ENCODE results near the gene MCM8. TPM values are rescaled to one million over a fixed set of nuclear protein-coding genes. Genes with fewer than 3 reads are reported as not detected.

Gene MCM8
- total and polyA plus RNA-seq, 2 experiments from 2014 or later: 1.5 to 6.7 TPM

DNA sequence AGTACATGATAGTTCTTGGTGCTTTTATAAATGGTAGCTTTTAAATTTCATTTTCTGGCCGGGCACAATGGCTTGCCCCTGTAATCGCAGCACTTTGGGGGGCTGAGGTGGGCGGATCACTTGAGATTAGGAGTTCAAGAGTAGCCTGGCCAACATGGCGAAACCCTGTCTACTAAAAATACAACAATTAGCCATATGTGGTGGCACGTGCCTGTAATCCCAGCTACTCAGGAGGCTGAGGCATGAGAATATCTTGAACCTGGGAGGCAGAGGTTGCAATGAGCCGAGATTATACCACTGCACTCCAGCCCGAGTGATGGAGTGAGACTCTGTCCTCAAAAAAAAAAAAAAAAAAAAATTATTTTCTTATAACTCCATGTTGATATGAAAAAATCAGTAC, 67.4 kb downstream of the MCM8 start:
- Histone ChIP-seq H3K4me2 (no peak overlapping the region), H3K27ac (no peak overlapping the region), H3K27me3 (no peaks in the 10 kb centered on the region), H2AFZ (no peak overlapping the region), H3K36me3 (replicated peaks; ENCODE audit: insufficient read depth, low read depth) (no peaks in the 10 kb centered on the region), H3K9me2 (replicated peaks; ENCODE audit: insufficient read depth) (no peaks in the 10 kb centered on the region), H3K4me1 (ENCODE audit: insufficient read depth) (no peaks in the 10 kb centered on the region), H3K9me3 (ENCODE audit: low read depth) (no peaks in the 10 kb centered on the region), H3K4me3 (no peak overlapping the region), H4K20me1 (ENCODE audit: insufficient read depth, poor library complexity, severe bottlenecking) (peaks cover 13% of the 10 kb centered on the region), H3K79me2 (peaks cover 95% of the 10 kb centered on the region)
- WGBS (ENCODE audit: low lambda C conversion rate, missing lambda C conversion rate): 96% methylated on average over 7 of the region's 7 CpGs
- TF ChIP-seq EZH2phosphoT487 (IDR thresholded peaks at IDR 0.05; ENCODE audit: low read depth, severe bottlenecking, unreplicated experiment) (no peak), CTCF (IDR thresholded peaks at IDR 0.05; ENCODE audit: poor library complexity) (no peak), EZH2 (IDR thresholded peaks at IDR 0.05; ENCODE audit: borderline replicate concordance) (no peak)
- DNase-seq (ENCODE audit: low spot score): no peak

GRCh38 chr20:6024768-6025167, 74.3 kb downstream of the MCM8 start:
- no peak overlapping the region for H3K4me3 ChIP-seq
- TF ChIP-seq EZH2phosphoT487 (IDR thresholded peaks at IDR 0.05; ENCODE audit: low read depth, severe bottlenecking, unreplicated experiment): no peak
- no peak for TF ChIP-seq EZH2 (IDR thresholded peaks at IDR 0.05; ENCODE audit: borderline replicate concordance)
- no peak for TF ChIP-seq CTCF (IDR thresholded peaks at IDR 0.05; ENCODE audit: poor library complexity)
- H3K9me3 ChIP-seq (ENCODE audit: low read depth): no peaks in the 10 kb centered on the region
- no peak overlapping the region for H2AFZ ChIP-seq
- no peaks in the 10 kb centered on the region for H3K4me1 ChIP-seq (ENCODE audit: insufficient read depth)
- no peaks in the 10 kb centered on the region for H3K9me2 ChIP-seq (replicated peaks; ENCODE audit: insufficient read depth)
- DNase-seq (ENCODE audit: low spot score): no peak
- H3K79me2 ChIP-seq: peaks cover 88% of the 10 kb centered on the region
- WGBS (ENCODE audit: low lambda C conversion rate, missing lambda C conversion rate): 56% methylated on average over 1 of the region's 1 CpG
- peaks cover 4% of the 10 kb centered on the region for H3K36me3 ChIP-seq (replicated peaks; ENCODE audit: insufficient read depth, low read depth)
- H3K27me3 ChIP-seq: no peaks in the 10 kb centered on the region
- H4K20me1 ChIP-seq (ENCODE audit: insufficient read depth, poor library complexity, severe bottlenecking): peaks cover 13% of the 10 kb centered on the region
- no peak overlapping the region for H3K27ac ChIP-seq
- no peak overlapping the region for H3K4me2 ChIP-seq

DNA sequence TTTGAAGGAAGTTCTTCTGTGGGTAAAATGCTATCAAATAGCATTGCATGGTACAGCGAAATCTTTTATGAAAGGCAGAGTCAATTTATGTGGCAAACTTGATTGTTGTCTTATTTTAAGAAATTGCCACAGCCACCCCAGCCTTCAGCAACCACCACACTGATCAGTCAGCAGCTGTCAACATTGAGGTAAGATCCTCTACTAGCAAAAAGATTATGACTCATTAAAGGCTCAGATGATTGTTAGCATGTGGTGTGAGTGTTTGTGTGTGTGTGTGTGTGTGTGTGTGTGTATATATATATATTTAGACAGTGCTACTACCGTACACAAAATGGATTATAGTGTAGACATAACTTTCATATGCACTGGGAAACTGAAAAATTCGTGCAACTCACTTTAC, 75.6 kb downstream of the MCM8 start:
- no peaks in the 10 kb centered on the region for H3K4me1 ChIP-seq (ENCODE audit: insufficient read depth)
- H3K27ac ChIP-seq: no peak overlapping the region
- H3K4me3 ChIP-seq: no peak overlapping the region
- 95% methylated on average over 3 of the region's 3 CpGs for WGBS (ENCODE audit: low lambda C conversion rate, missing lambda C conversion rate)
- peaks cover 11% of the 10 kb centered on the region for H4K20me1 ChIP-seq (ENCODE audit: insufficient read depth, poor library complexity, severe bottlenecking)
- no peaks in the 10 kb centered on the region for H3K9me3 ChIP-seq (ENCODE audit: low read depth)
- peaks cover 4% of the 10 kb centered on the region for H3K36me3 ChIP-seq (replicated peaks; ENCODE audit: insufficient read depth, low read depth)
- H3K79me2 ChIP-seq: peaks cover 77% of the 10 kb centered on the region
- no peak overlapping the region for H2AFZ ChIP-seq
- no peaks in the 10 kb centered on the region for H3K27me3 ChIP-seq
- no peak for DNase-seq (ENCODE audit: low spot score)
- TF ChIP-seq EZH2 (IDR thresholded peaks at IDR 0.05; ENCODE audit: borderline replicate concordance) (no peak), CTCF (IDR thresholded peaks at IDR 0.05; ENCODE audit: poor library complexity) (no peak), EZH2phosphoT487 (IDR thresholded peaks at IDR 0.05; ENCODE audit: low read depth, severe bottlenecking, unreplicated experiment) (no peak)
- H3K4me2 ChIP-seq: no peak overlapping the region
- no peaks in the 10 kb centered on the region for H3K9me2 ChIP-seq (replicated peaks; ENCODE audit: insufficient read depth)

DNA sequence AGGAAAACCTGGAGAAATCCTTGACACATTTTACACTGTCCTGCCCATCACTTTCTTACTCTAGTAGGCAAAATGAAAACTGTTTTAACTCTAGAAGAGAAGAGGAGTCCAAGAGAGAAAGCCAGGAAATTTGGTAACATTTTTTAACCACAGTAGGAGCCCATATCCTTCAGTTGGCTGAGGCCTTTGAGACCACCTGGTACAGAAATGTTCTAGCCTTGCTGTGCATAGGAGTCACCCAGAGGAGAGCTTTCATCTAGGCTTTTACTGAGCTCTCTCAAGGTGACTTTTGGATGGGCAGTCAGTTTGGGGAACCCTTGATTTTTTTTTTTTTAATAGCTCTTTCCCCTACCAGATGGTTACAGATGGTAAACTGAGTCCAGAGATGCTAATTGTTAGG, 78.4 kb downstream of the MCM8 start:
- H4K20me1 ChIP-seq (ENCODE audit: insufficient read depth, poor library complexity, severe bottlenecking): peaks cover 13% of the 10 kb centered on the region
- H3K4me3 ChIP-seq: no peak overlapping the region
- H3K9me3 ChIP-seq (ENCODE audit: low read depth): no peaks in the 10 kb centered on the region
- DNase-seq (ENCODE audit: low spot score): no peak
- TF ChIP-seq EZH2phosphoT487 (IDR thresholded peaks at IDR 0.05; ENCODE audit: low read depth, severe bottlenecking, unreplicated experiment): no peak
- no peak for TF ChIP-seq CTCF (IDR thresholded peaks at IDR 0.05; ENCODE audit: poor library complexity)
- no peak overlapping the region for H2AFZ ChIP-seq
- peaks cover 4% of the 10 kb centered on the region for H3K36me3 ChIP-seq (replicated peaks; ENCODE audit: insufficient read depth, low read depth)
- H3K79me2 ChIP-seq: peaks cover 62% of the 10 kb centered on the region
- H3K9me2 ChIP-seq (replicated peaks; ENCODE audit: insufficient read depth): no peaks in the 10 kb centered on the region
- H3K27me3 ChIP-seq: no peaks in the 10 kb centered on the region
- H3K4me1 ChIP-seq (ENCODE audit: insufficient read depth): peaks cover under 1% of the 10 kb centered on the region
- no peak overlapping the region for H3K4me2 ChIP-seq
- H3K27ac ChIP-seq: no peak overlapping the region

Measured in hepatocyte (in vitro differentiated cells).